Femur (tissue), 1 donor: ENCODE measurements around the gene EVC.
"Not testable (repeated sequence)": the region's sequence is repeated elsewhere in the genome, so short reads cannot be mapped to it uniquely, and the experiment has no call there.

Source experiments
- DNase-seq: peaks from one replicate; pipeline ENCODE4 v3.0.0-alpha.2; 2017

EVC gene

GRCh38 chr4:5708449-5709206 lies 2.4 kb upstream of the EVC start, which contains the start of gene EVC2:
Gene EVC2 (minus strand): TSS chr4:5708559. CDS start chr4:5708513, 46 bp downstream.
- peak; percentile 87 for DNase-seq

GRCh38 chr4:5709207-5709575 lies 1.8 kb upstream of the EVC start:
- DNase-seq: peak; percentile 50

- DNase-seq: no peak
Observed at GRCh38 chr4:5710065-5710960, 688 bp upstream of the EVC start.

GRCh38 chr4:5711479-5712184 lies 631 bp downstream of the EVC start:
- peak; percentile 54 for DNase-seq

GRCh38 chr4:5712517-5712916 lies 1.5 kb downstream of the EVC start:
- DNase-seq: no peak

GRCh38 chr4:5712931-5713330 lies 1.9 kb downstream of the EVC start:
- DNase-seq: no peak

GRCh38 chr4:5713861-5714260 lies 2.9 kb downstream of the EVC start:
- no peak for DNase-seq

- DNase-seq: no peak
Observed at GRCh38 chr4:5715357-5715756, 4.4 kb downstream of the EVC start.

- no peak for DNase-seq
Observed at GRCh38 chr4:5716391-5716790, 5.4 kb downstream of the EVC start.

GRCh38 chr4:5717449-5718158 lies 6.6 kb downstream of the EVC start:
- DNase-seq: no peak

GRCh38 chr4:5718411-5718810 lies 7.4 kb downstream of the EVC start:
- no peak for DNase-seq

- DNase-seq: no peak
Observed at GRCh38 chr4:5719350-5720055, 8.5 kb downstream of the EVC start.

GRCh38 chr4:5720157-5720850 lies 9.3 kb downstream of the EVC start:
- no peak for DNase-seq

GRCh38 chr4:5720980-5721379 lies 10.0 kb downstream of the EVC start:
- no peak for DNase-seq

GRCh38 chr4:5721923-5722322 lies 10.9 kb downstream of the EVC start:
- DNase-seq: no peak

GRCh38 chr4:5722328-5722727 lies 11.3 kb downstream of the EVC start:
- no peak for DNase-seq

GRCh38 chr4:5724377-5724776 lies 13.4 kb downstream of the EVC start:
- no peak for DNase-seq

- DNase-seq: not testable (repeated sequence)
Observed at GRCh38 chr4:5728412-5728811, 17.4 kb downstream of the EVC start.

GRCh38 chr4:5730436-5730835 lies 19.4 kb downstream of the EVC start:
- DNase-seq: no peak

- DNase-seq: no peak
Observed at GRCh38 chr4:5730993-5731990, 20.3 kb downstream of the EVC start.
